GM19193 (cell line): ENCODE results near the gene DHX16.

Experiments
- POLR2A ChIP-seq: IDR thresholded peaks from 4 replicates; pipeline ENCODE4 v1.6.1; 2011; ENCODE audit not compliant: insufficient read depth, insufficient read length; ENCODE audit errors: extremely low read depth

DHX16 gene

DNA sequence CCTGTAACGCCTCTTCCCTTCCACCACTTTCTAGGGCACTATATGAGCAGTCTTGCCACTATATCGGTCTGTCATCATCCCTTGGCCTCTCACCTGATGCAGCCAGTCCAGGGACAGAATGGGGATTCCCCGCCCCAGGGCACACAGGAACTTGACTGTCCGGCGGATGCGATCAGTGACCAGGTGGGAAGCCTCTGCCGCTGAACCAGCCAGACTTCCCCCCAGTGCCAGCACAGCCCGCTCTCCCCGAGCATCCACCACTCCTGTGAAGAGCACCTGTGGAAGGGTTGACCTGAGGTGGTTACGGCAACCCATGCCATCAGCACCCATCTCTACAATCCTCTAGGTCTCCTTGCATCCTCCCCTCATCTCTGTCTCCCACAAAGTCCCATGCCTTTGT, 30.2 kb upstream of the DHX16 start:
- no peak for TF ChIP-seq POLR2A

DNA sequence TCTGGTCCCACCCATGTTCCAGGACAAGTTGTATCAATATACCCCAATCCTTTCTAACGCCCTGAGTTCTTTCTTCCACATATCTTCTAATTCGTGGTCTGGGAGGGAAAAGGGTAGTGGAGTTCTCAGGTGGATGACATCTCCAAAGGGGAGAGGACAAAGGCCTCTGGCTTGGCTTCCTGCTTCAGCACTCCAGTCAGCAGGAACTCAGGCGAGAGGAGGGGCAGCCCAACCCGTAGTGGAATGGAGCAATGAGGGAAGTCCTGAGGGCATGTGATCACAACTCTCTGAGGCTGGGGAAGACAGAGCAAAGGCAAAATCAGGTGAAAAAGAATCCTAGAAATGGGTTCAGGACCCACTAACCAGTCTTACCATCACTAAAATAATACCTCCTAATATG, 27.5 kb upstream of the DHX16 start:
- no peak for TF ChIP-seq POLR2A

DNA sequence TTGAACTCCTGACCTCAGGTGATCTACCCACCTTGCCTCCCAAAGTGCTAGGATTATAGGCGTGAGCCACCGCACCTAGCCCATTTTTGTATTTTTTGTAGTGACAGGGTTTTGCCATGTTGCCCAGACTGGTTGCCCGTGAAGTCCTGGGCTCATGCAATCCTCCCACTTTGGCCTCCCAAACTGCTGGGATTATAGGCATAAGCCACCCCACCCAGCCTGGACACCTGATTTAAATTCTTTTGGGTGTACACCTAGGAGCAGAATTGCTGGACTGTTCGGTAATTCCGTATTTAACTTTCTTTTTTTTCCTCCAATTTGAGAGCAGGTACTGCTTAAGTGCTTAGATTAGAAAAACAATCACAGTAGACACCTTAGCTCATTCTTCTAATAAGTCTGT, 23.6 kb upstream of the DHX16 start:
- TF ChIP-seq POLR2A, result no peak

DNA sequence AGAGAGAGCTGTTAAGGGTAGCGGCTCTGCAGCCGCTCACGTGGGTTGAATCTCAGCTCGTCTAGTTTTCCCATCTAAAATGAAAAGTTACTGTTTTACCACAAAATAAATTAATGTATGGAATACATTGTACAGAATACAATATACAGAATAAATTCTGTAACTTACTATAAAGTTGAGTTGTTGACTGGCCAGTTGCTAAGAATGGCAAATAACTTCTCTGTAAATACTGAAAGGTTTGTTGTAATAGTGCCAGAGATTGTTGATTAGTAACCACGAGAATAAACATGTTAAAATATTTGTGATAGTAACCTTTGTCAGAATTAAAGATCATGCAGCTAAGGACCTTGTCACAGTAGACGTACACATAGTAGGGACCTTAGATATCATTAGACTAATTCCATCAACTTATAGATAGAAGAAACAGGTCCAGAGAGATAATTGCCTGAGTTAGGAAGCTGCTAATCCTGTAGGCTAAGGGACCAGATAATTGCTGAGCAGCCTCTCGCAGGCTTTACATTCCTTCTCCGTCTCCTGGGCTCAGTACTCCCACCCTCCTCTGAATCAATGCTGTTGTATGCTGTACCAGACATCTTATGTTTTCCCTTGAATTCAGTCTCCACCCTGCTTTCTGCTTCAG, 18.5 kb upstream of the DHX16 start:
- no peak for TF ChIP-seq POLR2A

DNA sequence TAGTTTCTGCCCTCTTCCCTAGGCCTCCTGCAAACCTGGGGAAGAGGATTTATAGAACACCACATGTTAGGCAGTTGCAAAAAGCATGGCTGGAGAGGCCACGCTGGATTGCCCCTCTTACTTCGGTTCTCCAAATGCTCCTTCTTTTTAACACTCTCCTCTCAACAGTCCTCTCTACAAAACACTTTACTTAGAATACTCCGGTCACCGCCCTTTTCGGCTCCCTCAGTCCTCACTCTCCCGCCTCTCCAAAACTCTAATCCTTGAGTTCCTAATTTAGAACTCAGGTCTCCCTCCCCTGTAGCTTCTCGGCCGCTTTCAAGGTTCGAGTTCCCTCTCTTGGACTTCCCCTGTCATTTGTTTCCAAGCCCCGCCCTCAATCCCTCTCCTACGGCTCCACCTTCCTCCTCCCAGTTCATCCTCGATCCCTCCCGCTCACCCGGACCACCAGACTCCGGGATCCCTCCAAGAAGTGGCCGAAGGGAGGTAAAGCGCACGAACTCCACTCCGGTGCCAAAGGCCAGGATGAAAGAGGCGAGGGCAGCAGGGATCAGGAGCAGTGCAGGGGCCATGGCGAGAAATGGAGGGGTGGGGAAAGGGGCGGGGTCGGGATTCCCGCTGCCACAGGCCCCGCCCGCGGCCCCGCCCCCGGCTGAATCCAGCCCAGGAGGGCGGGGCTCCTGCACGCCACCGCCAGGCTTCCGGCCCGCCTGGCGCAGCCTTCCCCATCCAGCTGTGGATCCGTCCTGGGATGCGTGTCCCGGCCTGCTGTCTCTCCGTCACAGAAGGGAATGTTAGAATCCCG, 17.8 kb upstream of the DHX16 start, which contains the start of gene NRM:
NRM (minus strand) TSS at position 582 of the 805 bp plus-strand sequence; CDS start at position 572, 10 bp downstream.
- TF ChIP-seq POLR2A, result peak; percentile 64

DNA sequence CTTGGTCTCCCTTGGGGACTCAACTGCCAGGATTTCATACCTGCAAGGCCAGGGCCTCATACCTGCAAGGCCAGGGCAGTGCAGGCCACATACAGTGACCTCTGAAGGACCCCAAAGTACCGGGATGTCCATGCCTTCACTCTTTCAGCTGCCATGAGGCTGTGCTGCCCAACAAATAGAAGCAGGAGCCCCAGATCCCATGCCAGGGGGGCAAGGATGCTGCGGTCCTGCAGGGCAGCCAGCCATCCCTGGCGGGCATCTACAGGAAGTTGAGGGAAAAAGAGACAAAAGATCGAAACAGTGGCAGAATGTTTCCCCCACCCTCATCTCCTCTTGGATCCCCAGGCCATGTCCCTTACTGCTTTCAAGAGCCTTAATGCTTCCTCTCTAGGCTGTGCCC, 17.2 kb upstream of the DHX16 start:
- peak; percentile 19 for TF ChIP-seq POLR2A

DNA sequence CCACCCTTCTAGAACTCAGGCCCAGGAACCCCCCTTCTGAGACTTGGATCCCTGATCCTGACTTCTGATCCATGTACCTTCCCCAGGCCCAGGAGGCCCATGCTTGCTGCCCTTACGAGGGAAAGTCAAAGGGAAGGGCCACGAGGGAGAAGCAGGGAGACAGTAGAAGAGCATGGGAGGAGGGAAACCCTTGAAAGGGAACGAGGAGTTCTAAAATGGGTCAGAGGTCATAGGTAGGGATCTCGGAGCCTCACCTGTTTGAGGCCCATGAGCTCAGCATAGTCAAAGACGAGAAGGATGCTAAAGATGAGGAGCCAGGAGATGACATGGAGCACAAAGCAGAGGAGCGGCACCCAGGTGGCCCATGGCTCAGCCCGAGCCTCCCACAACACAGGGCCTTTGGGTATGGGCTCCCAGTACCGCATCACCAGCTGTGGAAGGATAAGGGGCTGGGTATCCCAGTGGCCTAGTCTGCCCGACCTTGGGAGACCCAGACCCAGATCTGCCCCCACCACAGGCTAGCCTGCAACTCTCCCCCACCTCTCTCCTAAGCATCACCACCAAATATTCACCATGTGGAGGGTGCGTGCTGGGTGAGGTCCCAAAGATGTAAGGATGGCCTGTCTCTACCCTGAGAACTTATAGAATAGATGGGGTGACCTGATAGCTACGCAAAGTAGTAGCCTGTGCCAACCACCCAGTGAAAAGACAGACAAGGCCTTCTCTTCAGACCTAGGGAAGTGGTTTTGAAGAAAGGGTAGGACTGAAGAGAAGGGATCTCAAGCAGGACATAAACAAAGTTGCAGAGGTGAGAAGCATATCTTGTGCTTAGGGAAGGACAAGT, 16.4 kb upstream of the DHX16 start:
- TF ChIP-seq POLR2A, result no peak

DNA sequence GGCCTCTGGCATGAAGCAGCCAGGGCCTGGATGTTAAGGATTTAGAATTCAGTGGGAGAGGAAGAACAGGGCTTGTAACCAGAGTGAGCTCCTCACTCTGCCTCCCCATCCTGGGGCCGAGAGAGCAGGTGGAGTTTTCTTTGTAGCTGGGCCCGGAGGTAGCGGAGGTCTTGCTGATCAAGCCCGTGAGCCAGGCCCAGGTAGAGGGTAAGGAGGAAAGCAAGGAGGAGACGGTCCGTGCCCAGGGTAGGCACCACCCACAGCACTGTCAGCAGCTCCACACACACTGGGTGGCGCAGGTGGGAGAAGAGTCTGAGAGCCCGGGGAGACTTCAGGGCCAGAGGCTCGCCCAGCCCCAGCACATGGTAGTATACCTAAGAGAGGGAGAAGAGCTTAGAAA, 15.8 kb upstream of the DHX16 start:
- no peak for TF ChIP-seq POLR2A

DNA sequence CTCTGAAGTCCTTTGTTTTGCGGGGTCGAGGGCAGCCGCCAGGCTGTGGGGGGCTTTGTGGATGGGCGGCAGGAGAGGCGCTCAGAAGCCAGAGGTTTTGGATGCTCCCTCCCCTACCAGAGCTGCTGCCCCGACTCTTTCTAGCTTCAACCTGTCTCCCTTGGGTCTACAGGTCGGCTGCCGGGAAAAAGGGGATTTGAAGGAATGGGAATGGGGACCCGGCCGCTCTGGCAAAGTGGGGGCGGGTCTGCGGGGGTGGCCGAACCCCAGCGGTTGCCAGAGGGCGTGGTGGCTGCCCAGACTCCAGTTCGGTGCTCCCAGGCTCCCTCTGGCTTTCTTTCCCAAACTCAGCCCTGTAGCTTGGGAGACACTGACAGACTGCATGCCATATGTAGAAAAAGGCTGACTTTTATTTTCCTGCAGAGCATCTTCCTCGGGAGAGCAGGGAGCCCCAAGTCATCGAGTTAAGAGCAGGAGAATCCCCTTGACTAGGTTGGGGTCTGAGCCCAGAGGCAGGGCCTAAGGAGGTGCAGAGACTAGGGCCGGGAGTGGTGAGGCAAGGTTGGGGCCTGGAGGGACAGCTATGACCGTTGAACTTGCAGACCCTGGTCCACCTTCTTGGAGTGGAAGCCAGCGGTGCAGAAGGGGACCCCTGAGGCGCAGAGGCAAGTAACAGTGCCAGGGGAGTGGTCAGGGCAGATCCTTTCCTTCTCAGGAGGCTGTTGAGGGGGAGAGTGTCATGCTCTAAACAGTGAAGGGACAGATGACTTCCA, 15.0 kb upstream of the DHX16 start:
- TF ChIP-seq POLR2A, result no peak

DNA sequence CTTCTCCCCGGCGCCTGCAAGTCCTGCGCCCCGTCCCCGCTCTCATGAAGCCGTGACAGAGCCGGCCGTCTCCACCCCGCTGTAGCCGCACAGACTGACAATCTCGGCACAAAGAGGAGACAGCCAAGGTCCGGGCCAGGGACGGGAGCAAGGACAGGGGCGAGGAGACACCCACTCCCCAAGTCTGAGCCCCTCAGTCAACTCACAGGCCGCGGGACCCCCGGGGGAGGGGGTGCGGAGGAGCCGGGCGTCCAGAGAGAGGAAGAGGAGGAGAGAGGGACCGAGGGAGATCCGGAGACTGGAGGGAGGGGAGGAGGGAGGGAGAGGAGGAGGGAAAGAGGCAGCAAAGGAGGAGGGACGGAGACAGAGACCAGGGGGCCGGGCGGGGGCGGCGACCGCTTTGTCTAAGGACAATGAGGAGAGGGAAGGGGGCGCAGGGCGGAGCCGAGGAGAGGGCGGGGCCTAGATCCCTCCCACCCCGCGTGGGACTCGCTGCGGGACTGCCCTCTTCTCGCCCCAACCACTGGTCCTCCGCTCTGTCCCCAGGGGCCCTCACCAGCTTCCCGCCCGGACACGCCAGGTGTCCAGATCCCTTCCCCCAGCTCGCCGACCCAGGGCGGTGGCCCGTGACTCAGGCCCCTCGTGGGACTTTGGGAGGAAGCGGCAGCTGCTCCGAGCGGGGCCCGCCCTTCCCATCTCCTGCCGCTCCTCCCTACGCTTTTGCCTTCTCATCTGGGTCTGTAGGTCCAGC, 14.3 kb upstream of the DHX16 start:
- TF ChIP-seq POLR2A, result peak; percentile 58

DNA sequence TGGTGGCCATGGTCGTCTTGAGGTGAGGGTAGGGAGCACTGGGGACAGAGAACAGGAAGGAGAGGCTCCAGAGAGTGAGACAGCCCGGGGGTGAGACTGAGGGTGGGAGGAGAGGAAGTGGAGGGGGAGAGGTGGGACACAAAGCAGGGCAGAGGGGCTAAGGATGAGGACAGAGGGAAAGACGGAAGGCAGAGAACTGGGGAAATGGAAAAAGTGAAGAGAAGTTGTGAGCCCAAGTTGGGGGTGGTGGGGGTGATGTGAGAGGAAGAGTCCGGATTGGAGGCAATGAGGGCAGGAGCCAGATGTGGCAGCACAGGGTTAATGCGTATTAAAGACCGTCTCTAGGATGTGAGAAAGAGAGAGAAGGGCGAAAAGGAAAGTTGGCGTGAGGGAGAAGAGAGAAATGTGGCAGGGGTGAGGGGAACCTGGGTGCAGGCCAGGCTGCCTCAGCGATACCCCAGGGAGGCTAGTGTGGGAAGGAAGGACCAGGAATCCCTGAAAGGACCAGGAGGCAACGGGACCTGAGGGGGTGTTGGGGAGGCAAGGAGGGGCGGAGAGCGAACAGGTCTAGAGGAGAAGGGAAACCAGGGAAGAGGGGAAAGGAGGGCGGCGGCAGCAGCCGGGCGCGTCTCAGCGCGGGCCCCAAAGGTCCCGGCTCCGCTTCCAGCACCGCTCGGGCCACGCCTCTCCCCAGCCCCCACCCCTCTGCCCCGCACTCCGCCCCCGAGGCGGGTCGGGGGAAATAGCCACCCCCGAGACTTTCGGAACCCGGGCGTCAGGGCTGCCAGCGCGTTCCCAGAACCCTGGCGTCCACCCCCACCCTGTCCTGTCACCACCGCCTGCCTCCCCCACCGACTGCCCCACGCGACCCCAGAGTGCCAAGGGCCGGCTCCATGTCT, 13.5 kb upstream of the DHX16 start, which contains the start of gene PPP1R18:
PPP1R18 (minus strand) TSS at position 637 of the 899 bp plus-strand sequence; CDS start at position 10, 627 bp downstream.
- TF ChIP-seq POLR2A, result peak; percentile 52

DNA sequence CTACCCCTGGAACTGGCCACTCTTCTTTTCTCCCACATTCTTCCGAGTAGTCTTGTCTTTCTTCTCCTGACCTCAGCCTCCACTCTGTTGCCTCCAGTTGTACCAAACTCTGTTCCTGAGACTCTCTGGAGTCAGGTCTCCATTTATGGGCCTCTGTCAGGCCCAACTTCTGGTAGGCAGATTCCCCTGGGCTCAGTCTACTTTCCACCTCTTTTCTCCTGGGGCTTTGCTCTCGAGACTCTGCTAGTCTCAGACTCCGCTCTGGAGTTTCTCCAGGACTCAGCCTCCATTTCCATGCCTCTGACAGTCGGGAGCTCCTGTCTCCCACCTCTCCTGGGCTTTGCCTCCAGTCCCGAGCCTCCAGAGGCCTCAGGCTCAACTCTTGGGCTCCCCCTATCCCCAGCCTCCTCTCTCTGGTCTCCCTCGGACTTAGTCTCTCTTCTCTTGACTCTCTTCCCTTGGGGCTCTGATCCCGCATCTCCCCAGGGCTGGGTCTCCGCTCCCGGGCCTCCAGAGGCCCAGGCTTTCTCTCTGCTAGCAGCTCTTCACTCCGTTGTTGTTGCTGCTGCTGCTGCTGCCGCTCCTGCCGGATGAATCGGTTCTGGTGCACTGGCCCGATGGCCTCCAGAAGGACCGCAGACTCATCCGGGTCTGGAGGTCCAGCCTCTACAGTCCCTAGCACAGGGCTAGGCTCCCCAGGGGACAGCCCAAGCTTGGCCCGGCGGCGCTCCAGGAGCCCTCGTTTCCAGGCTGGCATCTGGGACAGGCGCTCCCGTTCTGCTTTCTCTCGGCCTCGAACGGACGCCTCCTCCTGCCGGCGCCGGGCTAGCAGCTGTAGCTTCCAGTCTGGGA, 12.6 kb upstream of the DHX16 start:
- no peak for TF ChIP-seq POLR2A
